Measurements from ENCODE around the gene ABTB2. TPM values are rescaled to one million over a fixed set of nuclear protein-coding genes. Genes with fewer than 3 reads are reported as not detected.

The ABTB2 gene
- total and polyA plus RNA-seq, 10 of the 15 experiments (the other 5 are each of a cell fraction or from before 2014, with no cell fraction given), result 0.13 to 2.1 (median 0.72) TPM

GRCh38 chr11:34234086-34234740 lies 123.6 kb downstream of the ABTB2 start (continued):
- TF ChIP-seq, protein P1, sequence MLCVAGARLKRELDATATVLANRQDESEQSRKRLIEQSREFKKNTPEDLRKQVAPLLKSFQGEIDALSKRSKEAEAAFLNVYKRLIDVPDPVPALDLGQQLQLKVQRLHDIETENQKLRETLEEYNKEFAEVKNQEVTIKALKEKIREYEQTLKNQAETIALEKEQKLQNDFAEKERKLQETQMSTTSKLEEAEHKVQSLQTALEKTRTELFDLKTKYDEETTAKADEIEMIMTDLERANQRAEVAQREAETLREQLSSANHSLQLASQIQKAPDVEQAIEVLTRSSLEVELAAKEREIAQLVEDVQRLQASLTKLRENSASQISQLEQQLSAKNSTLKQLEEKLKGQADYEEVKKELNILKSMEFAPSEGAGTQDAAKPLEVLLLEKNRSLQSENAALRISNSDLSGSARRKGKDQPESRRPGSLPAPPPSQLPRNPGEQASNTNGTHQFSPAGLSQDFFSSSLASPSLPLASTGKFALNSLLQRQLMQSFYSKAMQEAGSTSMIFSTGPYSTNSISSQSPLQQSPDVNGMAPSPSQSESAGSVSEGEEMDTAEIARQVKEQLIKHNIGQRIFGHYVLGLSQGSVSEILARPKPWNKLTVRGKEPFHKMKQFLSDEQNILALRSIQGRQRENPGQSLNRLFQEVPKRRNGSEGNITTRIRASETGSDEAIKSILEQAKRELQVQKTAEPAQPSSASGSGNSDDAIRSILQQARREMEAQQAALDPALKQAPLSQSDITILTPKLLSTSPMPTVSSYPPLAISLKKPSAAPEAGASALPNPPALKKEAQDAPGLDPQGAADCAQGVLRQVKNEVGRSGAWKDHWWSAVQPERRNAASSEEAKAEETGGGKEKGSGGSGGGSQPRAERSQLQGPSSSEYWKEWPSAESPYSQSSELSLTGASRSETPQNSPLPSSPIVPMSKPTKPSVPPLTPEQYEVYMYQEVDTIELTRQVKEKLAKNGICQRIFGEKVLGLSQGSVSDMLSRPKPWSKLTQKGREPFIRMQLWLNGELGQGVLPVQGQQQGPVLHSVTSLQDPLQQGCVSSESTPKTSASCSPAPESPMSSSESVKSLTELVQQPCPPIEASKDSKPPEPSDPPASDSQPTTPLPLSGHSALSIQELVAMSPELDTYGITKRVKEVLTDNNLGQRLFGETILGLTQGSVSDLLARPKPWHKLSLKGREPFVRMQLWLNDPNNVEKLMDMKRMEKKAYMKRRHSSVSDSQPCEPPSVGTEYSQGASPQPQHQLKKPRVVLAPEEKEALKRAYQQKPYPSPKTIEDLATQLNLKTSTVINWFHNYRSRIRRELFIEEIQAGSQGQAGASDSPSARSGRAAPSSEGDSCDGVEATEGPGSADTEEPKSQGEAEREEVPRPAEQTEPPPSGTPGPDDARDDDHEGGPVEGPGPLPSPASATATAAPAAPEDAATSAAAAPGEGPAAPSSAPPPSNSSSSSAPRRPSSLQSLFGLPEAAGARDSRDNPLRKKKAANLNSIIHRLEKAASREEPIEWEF (IDR thresholded peaks at IDR 0.05; ENCODE audit: insufficient replicate concordance, low read depth, low read length), result peak; percentile 50
- TF ChIP-seq ATF7 (IDR thresholded peaks at IDR 0.05; ENCODE audit: low read depth) (peak; percentile 92), SUPT20H (IDR thresholded peaks at IDR 0.05; ENCODE audit: borderline replicate concordance, control insufficient read depth, low read depth, low read length) (no peak), ZBED1 (IDR thresholded peaks at IDR 0.05; ENCODE audit: borderline replicate concordance) (peak; percentile 90), EGR1 (IDR thresholded peaks at IDR 0.05; ENCODE audit: borderline replicate concordance in 1 of 2, low read depth in 2 of 2, low read length in 2 of 2) (no peak), HDAC6 (IDR thresholded peaks at IDR 0.05; ENCODE audit: unreplicated experiment) (no peak), IRF4 (IDR thresholded peaks at IDR 0.05; ENCODE audit: low read depth, low read length) (peak; percentile 33), MTA3 (IDR thresholded peaks at IDR 0.05; ENCODE audit: borderline replicate concordance, low read length) (peak; percentile 86; the same call in 1 of the 2 replicates), GATAD2B (conservative IDR thresholded peaks at IDR 0.05; ENCODE audit: low read depth) (peak; percentile 75; the same call in 1 of the 2 replicates), TARDBP (IDR thresholded peaks at IDR 0.05; ENCODE audit: borderline replicate concordance) (0 out of 2 replicates have a peak, but pooled peaks have one; percentile 43), CBX5 (IDR thresholded peaks at IDR 0.05; ENCODE audit: low read depth) (no peak), CREM (IDR thresholded peaks at IDR 0.05; ENCODE audit: low read depth) (peak; percentile 81; the same call in 1 of the 2 replicates), CHD4 (IDR thresholded peaks at IDR 0.05) (no peak), PML (IDR thresholded peaks at IDR 0.05; ENCODE audit: low read length) (peak; percentile 52; the same call in 1 of the 2 replicates), NR2F1 (conservative IDR thresholded peaks at IDR 0.05) (peak; percentile 80), HDAC2 (IDR thresholded peaks at IDR 0.05) (no peak), FOXK2 (IDR thresholded peaks at IDR 0.05) (no peak), USF1 (IDR thresholded peaks at IDR 0.05; ENCODE audit: borderline replicate concordance, extremely low read length, insufficient read depth, low read depth, low read length) (no peak), CREB1 (IDR thresholded peaks at IDR 0.05; ENCODE audit: low read depth) (peak; percentile 65; the same call in 1 of the 2 replicates)
- TF ChIP-seq, protein P2, sequence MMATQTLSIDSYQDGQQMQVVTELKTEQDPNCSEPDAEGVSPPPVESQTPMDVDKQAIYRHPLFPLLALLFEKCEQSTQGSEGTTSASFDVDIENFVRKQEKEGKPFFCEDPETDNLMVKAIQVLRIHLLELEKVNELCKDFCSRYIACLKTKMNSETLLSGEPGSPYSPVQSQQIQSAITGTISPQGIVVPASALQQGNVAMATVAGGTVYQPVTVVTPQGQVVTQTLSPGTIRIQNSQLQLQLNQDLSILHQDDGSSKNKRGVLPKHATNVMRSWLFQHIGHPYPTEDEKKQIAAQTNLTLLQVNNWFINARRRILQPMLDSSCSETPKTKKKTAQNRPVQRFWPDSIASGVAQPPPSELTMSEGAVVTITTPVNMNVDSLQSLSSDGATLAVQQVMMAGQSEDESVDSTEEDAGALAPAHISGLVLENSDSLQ (IDR thresholded peaks at IDR 0.05), result peak; percentile 87
- TF ChIP-seq, protein P3, sequence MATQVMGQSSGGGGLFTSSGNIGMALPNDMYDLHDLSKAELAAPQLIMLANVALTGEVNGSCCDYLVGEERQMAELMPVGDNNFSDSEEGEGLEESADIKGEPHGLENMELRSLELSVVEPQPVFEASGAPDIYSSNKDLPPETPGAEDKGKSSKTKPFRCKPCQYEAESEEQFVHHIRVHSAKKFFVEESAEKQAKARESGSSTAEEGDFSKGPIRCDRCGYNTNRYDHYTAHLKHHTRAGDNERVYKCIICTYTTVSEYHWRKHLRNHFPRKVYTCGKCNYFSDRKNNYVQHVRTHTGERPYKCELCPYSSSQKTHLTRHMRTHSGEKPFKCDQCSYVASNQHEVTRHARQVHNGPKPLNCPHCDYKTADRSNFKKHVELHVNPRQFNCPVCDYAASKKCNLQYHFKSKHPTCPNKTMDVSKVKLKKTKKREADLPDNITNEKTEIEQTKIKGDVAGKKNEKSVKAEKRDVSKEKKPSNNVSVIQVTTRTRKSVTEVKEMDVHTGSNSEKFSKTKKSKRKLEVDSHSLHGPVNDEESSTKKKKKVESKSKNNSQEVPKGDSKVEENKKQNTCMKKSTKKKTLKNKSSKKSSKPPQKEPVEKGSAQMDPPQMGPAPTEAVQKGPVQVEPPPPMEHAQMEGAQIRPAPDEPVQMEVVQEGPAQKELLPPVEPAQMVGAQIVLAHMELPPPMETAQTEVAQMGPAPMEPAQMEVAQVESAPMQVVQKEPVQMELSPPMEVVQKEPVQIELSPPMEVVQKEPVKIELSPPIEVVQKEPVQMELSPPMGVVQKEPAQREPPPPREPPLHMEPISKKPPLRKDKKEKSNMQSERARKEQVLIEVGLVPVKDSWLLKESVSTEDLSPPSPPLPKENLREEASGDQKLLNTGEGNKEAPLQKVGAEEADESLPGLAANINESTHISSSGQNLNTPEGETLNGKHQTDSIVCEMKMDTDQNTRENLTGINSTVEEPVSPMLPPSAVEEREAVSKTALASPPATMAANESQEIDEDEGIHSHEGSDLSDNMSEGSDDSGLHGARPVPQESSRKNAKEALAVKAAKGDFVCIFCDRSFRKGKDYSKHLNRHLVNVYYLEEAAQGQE (IDR thresholded peaks at IDR 0.05; ENCODE audit: low read depth, low read length), result no peak
